Left kidney (tissue), 2 donors: Measurements from ENCODE around the gene MICAL3. TPM values are rescaled to one million over a fixed set of nuclear protein-coding genes. Genes with fewer than 3 reads are reported as not detected.
"Not testable (repeated sequence)": the region's sequence is repeated elsewhere in the genome, so short reads cannot be mapped to it uniquely, and the experiment has no call there.

Experiments
- DNase-seq: peaks from one replicate; pipeline ENCODE4 v3.0.0-alpha.2; 2013
- polyA plus RNA-seq: library from polyadenylated mRNA; unstranded; fragments of 120-200 nt; gene quantifications from one replicate; pipeline ENCODE4 v1.2.1, GENCODE V29; 2013; ENCODE audit not compliant: insufficient read length

MICAL3 gene
- polyA plus RNA-seq, 1 donor = 46.3 TPM

DNA sequence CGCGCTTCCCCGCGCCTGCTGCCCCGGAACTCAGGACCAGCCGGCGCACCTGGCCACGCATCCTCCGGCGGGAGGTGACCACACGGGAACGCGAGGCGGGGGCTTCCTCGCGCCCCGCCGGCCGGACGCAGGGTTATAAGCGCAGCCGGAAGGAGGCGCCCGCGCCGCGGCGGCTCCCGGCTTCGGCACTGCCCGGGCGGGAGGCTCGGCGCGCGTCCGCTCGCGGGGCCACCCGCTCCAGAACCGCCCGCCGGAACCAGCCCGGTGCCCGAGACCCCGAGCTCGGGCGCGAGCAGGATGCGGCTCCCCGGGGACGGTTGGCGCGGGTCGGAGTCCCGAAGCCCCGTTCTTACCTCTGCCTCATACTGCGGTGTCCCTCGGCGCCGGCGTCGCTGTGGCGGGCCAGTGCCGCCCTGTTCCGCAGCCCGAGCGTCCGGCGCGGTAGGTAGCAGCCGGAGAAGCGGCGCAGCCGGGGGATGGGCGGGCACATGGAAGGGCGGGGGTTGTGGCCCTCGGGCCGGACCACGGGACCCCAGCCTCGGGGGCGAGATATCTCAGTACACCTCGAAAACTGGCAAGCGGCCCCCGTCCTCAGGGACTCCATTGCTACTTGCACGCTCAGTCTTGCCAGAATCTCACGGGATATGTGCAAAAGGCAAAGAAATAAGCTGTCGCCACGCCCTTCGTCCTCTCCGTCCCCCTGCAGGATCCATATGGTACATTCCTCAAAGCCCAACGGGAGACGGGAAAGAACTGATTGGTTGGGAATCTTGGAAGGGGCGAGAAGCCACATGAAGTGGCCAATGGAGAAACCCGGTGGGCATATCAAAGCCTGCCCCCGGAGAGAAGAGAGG, 23.1 kb downstream of the MICAL3 start:
- peak; percentile 96 for DNase-seq

DNA sequence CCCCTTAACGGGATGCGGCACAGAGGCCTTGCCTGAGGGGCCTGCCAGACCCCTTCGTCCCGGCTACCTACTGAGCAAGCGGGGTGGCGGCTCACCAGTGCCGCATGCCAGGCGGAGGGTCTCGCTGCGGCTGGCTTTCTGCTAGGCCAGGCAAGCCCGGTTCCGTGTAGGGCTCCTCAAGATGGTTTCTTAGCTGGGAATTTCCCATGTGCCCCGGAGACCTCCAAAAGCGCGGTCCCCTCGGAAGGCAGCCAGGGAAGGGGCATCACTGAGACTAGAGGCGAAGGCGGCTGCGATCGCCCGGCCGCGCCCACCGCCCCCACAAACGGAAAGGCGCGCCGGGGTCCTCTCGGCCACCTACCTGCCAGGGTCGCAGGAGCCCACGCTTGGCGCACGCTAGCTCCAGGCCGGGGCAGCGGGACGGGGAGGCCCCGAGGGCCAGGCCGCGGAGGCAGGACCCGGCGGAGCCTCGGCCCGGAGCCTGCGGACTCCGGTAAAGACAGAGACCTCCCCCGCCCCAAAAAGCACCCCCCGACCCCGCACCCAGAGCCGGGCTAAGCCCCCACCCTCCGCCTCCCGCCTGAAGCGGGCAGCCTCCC, 23.8 kb downstream of the MICAL3 start:
- no peak for DNase-seq

DNA sequence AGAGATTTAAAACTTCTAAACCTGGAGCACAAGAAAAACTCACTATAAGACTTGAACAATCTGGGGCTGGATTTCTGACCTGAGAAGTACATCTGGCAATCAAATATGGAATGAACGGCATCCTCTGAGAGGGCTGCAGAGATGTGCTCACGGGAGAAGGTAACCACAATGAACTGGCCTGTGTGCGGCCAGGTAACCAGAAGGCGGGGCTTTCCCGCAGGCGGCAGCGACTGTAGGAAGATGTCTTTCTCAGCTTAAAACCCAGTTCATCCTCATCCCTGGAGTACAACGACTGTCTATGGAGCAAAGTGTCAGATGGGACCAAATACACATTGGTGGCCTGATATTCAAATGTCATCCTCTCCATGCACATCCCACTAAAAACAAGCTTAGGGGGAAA, 24.5 kb downstream of the MICAL3 start:
- DNase-seq = no peak

DNA sequence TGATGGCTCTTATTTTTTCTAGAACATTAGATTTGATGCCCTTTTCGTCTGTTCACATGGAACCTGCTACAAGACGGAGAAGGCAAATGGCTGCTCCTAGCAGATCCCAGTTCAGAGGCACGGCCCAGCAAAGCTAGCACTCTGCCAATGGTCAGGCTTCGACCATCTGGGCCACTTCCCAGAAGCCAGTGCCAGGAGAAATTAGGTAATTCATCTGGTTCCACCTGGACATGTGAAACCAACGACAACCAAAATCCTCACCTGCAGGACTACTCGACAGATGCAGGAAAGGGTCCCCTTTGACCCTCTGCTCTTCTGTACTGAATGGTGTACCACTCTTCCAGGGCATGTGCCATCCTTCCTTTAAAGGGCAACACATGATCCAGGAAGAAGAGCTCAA, 25.4 kb downstream of the MICAL3 start:
- DNase-seq = no peak

DNA sequence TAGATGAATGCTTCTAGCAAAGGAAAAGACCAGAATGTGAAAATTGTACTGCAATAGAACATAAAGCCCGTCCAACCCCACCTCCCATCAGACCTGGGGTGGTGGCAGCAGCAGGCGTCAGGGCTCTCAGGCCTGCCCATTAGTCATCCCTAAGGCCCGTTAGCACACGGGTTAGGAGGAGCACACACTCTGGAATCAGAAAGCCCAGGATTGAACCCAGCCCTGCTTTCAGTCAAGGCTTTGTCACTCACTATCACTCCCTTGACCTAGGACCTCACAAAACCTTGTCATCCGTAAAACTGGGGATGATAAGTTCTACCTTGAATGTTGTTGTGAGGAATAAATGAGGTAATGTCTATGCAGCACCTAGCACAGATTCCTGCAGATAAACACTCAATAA, 26.9 kb downstream of the MICAL3 start:
- no peak for DNase-seq

DNA sequence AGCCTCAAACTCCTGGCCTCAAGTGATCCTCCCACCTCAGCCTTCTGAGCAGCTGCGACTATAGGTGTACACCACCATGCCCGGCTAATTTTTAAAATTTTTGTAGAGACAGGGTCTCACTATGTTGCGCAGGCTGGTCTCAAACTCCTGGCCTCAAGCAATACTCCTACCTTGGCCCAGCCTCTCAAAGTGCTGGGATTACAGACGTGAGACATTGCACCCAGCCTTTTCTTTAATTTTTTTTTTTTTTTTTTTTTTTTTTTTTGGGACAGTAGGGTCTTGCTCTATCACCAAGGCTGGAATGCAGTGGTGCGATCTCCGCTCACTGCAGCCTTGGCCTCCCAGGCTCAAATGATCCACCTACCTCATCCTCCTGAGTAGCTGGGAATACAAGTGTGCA, 29.1 kb downstream of the MICAL3 start:
- not testable (repeated sequence) for DNase-seq

DNA sequence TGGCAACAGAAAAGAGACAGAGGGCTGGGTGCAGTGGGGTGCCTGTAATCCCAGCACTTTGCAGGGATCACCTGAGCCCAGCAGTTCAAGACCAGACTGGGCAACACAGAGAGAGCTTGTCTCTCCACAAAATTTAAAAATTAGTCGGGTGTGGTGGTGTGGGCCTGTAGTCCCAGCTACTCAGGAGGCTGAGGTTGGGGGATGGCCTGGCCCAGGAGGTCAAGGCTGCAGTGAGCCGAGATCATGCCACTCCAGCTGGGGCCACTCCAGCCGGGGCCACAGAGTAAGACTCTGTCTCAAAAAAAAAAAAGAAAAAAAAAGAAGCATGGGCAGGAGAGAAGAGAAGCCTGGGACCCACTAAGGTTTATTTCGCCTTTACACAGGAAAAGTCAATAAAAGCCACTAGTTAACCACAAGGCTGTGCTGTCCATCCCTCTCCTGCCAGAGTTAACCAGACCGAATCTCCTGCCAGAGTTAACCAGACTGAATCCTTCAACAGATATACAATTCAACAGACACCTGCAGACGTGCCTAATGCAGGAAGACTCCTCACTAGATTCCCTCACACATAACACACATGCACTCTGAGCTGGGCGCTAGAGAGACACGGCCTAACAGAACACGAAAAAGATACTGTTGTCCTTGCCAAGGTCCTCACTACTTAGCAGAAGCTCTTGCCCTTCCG, 29.8 kb downstream of the MICAL3 start:
- no peak for DNase-seq

DNA sequence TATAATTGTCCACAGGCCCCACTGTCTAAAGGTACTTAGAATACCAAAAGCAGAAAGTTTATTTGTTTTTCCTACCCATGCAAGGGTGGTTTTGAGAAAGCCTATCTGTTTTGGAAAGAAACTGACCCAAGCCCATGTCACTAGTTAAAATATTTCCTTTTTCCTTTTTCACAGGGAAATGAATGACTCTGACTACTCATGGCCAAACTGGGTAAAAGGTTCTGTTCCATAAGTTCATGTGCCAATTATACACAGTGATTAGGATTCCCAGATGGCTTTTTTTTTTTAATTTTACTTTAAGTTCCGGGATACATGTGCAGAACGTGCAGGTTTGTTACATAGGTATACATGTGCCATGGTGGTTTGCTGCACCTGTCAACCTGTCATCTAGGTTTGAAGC, 31.4 kb downstream of the MICAL3 start:
- DNase-seq = not testable (repeated sequence)

DNA sequence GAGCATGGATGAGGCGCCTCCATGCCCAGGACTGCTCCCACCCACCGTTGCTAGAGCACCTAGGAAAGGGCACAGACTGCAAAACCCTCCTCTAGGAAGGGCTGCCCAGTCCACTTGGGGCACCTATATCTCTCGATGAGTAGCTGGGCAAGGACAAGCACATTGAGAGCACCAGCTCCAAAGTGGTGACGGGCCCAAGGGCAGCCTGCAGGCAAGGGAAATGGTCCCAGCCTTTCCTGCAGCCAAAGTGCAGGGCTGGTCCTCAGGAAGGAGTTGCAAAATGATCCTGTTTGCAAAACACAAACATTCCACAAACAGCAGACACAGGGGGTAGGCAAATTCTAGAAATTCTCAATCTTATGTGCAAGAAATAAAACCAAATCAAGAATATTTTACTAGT, 32.4 kb downstream of the MICAL3 start:
- DNase-seq = not testable (repeated sequence)

DNA sequence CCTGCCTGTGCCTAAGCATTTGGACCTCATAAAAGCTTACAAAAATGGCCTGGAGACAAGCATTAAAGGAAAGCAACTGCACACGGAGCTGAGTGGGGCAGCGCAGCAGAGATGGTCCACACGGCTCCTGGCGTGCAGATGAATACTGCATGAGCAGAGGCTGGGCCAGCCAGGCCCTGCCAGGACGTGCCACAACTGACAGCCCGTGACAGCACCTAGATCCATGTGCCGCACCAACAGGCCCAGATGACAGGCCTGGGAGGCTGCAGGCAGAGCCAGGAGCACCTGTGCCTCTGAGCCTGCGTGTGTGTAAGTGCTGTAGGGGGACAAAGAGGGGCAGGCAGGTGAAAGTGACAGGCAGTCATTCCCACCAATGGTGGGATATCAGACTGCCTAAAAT, 33.4 kb downstream of the MICAL3 start:
- no peak for DNase-seq

DNA sequence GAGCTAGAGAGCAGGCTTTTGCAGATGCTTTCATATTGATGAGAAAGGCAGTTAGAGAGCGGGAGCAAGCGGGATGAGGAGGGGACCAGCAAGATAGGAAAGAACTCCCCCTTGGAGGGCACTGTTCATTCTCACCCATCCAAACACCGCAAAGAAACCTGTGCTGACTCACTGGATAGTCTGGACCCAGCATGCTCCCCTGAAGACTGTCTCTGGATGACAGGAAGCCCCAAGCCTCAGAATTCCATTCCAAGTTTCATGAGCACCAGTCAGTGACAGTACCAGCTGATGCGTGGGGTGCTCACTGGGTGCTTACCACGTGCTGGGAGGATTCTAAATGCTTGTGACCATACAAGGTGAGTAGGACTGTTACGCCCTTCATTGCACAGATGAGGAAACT, 34.2 kb downstream of the MICAL3 start:
- DNase-seq = no peak

DNA sequence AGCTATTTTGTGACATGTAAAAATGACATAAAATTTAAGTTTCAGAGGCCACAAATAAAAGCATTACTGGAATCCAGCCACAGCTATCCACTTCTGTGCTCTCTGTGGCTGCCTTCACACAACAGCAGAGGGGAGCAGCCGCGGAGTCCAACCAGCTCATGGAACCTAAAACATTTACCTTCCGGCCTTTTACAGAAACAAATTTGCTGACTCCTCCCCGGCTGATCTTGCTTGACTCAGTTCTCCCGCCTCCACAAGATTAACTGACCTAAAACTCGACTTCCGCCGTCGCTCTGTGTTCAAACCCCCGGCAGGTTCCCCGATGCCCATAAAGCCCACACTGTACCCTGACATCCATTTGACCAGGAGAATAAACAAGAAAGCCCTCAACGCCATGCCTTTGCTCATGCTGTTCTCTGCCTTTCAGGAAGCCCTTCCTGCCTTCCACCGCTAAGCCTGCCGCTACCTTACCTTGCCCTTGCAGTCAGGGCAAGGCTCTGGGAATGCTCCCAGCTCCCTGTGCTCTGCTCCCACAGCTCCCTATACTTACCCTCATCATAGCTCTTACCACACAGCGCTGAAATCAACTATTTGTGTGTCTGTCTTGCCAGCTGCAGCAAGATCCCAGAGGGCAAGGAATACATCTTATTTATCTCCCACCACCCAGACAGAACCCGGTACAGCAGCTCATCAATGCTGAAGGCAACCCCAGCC, 35.4 kb downstream of the MICAL3 start:
- no peak for DNase-seq

DNA sequence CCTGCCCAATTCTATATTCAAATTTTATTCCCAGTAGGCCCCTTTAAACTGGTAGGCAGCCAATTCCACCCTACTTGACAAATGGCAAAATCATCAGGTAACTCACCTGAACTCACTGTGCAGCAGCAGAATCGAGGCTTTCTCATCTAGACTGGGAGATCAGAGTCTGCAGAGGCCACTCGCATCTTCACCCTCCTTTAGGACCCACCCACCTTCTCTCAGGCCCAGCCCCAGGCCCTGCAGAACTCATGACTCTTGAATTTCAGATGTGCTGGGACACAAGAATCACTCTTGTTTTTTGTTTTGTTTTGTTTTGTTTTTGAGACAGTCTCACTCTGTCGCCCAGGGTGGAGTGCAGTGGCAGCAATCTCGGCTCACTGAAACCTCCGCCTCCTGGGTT, 38.8 kb downstream of the MICAL3 start:
- no peak for DNase-seq

DNA sequence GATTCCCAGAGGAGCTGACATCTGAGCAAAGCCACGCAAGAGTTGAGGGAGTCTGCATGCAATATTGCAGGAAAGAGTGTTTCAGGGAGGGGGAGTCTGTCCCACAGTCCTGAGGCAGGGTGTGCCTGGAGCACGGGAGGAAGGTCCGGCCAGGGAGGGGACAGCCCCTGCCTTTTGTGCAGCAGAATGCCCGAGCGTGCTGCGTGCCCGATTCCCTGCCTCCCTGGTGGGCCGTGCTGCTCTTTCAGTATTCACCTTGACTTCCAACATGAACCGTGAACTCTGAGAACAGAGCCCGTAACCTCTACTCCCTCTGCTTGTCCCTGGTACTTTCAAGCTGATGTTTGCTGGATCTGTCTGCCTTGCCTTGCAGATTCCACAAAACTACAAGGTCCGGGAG, 39.3 kb downstream of the MICAL3 start:
- not testable (repeated sequence) for DNase-seq

DNA sequence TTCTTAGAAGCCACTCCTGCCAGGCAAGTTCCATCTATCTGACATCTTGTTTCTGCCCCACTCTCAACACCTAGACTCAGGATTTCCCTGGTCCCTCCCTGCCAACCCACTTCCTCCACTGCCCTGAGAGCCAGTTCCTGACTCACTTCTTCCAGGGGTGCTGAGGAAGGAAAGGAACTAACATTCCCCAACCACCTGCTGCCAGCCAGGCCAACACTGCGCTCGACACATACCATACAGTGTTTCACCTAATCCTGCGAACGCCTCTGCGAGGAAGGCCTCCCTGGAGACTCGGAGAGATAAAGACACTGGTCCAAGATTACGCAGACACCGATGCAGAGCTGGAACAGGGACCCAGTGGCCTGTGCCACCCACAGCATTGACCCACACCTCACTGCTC, 40.2 kb downstream of the MICAL3 start:
- no peak for DNase-seq

DNA sequence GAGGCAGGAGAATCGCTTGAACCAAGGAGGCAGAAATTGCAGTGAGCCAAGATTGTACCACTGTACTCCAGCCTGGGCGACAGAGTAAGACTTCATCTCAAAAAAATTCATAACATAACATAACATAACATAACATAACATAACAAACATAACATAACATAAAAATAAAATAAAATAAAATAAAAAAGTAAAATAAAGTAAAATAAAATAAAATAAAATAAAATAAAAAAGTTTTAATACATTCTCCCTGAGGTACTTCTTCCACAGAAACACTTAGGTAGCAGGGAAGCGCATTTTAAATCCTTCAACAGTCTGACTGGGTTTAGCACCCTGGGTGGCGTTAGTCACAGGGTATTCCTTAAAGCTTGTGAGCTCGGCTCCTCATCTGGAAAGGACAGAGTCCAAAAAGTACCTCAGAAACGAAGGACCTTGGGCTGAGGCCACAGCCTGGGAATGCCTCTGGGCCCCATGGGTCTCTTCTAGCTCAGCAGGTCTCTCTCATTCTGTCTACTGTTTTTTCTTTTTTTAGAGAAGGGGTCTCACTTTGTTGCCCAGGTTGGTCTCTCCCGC, 41.7 kb downstream of the MICAL3 start:
- DNase-seq = no peak

DNA sequence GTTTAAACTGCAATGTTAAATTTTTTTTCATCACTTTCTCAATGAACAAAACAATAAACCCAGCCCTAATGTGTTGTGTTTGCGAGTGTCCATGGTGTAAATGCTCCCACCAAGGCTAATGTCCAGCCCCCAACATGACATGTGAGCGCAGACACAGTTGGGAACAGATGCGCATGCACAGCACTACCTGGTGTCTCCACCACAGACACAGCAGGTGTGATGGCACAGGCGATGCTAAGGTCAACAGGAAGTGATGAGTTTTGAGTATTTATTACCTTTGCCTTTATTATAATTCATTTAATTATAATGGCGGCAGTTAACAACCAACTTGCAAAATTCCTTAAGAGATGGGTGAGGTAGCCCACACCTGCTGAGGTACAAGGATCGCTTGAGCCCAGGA, 42.9 kb downstream of the MICAL3 start:
- DNase-seq = no peak

DNA sequence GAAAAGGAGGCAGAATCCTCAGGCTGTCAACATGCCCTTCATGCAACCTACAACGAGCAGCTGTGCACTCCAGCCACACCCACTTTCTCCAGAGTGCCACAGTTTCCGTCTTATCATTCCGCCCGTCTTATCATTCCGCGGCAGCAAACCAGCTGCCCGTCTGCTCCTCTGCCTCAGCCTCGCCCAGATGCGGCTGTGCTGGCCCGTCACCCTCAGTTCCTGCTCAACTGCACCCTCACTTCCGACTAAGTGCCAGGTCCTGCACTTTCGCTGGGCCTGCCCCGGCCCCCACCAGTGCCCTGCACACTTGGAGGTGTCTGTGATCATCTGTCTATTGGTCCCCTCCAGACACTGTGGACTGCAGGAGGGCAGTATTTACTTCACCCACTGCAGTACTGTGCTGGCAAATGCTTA, 43.7 kb downstream of the MICAL3 start:
- DNase-seq = no peak

DNA sequence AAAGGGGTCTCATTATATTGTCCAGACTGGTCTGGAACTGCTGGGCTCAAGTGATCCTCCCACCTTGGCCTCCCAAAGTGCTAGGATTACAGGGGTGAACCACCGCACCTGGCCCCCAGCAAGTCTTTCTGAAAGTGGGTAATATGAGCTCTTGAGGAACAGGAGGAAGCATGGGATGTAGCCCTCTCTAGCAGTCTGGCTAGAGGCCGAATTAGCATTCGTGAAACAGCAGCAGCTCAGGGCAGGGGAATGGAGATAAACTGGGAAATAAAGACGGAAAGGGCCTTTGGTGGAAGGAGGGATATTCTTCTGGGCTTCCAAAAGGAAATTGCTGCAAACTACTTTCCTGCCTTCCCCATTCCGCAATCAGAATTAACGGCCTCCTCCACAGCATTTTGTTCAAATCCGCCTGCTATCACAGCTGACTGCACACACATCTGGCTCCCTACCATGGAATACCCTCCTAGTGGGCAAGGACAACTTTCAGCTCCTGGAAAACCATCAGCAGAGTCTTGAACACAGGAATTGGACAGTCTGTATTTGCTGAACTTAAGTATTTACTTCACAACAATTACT, 44.3 kb downstream of the MICAL3 start:
- no peak for DNase-seq

DNA sequence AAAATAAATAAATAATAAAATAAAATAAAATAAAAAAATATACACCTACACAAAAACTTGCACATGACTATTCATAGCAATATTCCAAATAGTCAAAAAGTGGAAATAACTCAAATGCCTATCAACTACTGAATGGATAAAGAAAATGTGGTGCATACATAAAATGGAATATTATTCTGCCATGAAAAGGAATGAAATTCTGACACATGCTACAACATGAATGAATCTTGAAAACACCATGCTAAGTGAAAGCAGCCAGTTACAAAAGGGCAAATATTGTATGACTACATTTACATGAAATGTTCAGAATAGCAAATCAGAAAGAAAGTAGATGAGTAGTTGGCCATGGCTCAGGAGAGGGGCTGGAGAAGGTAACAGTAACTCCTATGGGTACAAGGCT, 46.3 kb downstream of the MICAL3 start:
- DNase-seq = no peak

DNA sequence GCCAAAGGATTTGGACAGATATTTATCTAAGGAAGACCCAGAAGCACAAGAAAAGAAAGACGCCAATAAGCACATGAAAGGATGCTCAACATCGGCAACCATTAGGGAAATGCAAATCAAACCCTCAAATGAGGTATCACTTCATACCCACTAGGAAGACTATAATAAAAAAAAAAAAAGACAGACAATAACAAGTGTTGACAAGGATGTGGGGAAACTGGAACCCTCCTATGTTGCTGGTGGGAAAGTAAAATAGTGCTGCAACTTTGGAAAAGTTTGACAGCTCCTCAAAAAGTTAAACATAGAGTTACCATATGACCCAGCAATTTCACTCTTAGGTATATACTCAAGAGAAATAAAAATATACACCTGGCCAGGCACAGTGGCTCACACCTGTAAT, 47.0 kb downstream of the MICAL3 start:
- DNase-seq = no peak

DNA sequence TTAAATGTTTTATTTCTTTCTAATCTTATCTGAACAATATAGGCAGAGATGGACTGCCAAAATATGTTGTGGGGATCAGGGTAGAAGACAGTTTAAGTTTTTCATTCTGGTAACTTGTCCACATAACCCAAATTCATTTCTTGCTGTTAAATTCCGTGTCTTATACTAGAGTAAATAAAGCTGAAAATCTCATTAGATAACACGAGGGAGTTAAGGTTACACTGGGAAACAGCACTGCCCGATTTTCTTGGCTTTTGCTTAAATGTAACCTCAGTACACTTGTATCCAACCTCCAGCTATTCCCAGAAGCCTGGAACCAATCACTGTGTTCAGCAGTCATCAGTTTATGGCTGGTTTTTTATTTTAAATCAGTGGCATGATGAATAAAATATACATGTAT, 48.2 kb downstream of the MICAL3 start:
- no peak for DNase-seq
